ENCODE data around the gene PI4KB.

The PI4KB gene

GRCh38 chr1:151287341-151287699 is 39.9 kb downstream of the PI4KB start:
- Histone ChIP-seq H4K20me1 (ENCODE audit: control insufficient read depth, insufficient read depth, low read depth, low read length) (no peaks in the 10 kb centered on the region), H3K9me2 (replicated peaks; ENCODE audit: control insufficient read depth, low read length) (no peaks in the 10 kb centered on the region), H3K27me3 (ENCODE audit: control insufficient read depth, low read length) (no peaks in the 10 kb centered on the region), H3K4me1 (ENCODE audit: control insufficient read depth, low read length) (peaks cover 17% of the 10 kb centered on the region), H3K79me2 (ENCODE audit: control insufficient read depth, low read length) (peaks cover 53% of the 10 kb centered on the region), H3F3A (ENCODE audit: control insufficient read depth, insufficient read depth) (no peaks in the 10 kb centered on the region), H3K27ac (ENCODE audit: low read depth, low read length) (no peak overlapping the region), H3K9me3 (ENCODE audit: control insufficient read depth, insufficient read depth, low read length) (no peaks in the 10 kb centered on the region), H3K4me2 (ENCODE audit: low read length) (no peak overlapping the region), H3K4me3 (ENCODE audit: low read length) (no peak overlapping the region), H3K36me3 (ENCODE audit: control insufficient read depth, low read length) (peaks cover 69% of the 10 kb centered on the region)
- TF ChIP-seq EZH2phosphoT487 (IDR thresholded peaks at IDR 0.05; ENCODE audit: borderline replicate concordance, low read length) (no peak), CTCF (IDR thresholded peaks at IDR 0.05; ENCODE audit: low read depth, low read length, poor library complexity, severe bottlenecking) (no peak)

- Histone ChIP-seq H3K4me1 (ENCODE audit: control insufficient read depth, low read length) (peaks cover 17% of the 10 kb centered on the region), H3K4me2 (ENCODE audit: low read length) (no peak overlapping the region), H3K4me3 (ENCODE audit: low read length) (no peak overlapping the region), H3K9me2 (replicated peaks; ENCODE audit: control insufficient read depth, low read length) (no peaks in the 10 kb centered on the region), H3F3A (ENCODE audit: control insufficient read depth, insufficient read depth) (no peaks in the 10 kb centered on the region), H3K9me3 (ENCODE audit: control insufficient read depth, insufficient read depth, low read length) (no peaks in the 10 kb centered on the region), H4K20me1 (ENCODE audit: control insufficient read depth, insufficient read depth, low read depth, low read length) (no peaks in the 10 kb centered on the region), H3K27me3 (ENCODE audit: control insufficient read depth, low read length) (no peaks in the 10 kb centered on the region), H3K27ac (ENCODE audit: low read depth, low read length) (no peak overlapping the region), H3K36me3 (ENCODE audit: control insufficient read depth, low read length) (peaks cover 66% of the 10 kb centered on the region), H3K79me2 (ENCODE audit: control insufficient read depth, low read length) (peaks cover 54% of the 10 kb centered on the region)
- TF ChIP-seq EZH2phosphoT487 (IDR thresholded peaks at IDR 0.05; ENCODE audit: borderline replicate concordance, low read length), result no peak
- TF ChIP-seq CTCF (IDR thresholded peaks at IDR 0.05; ENCODE audit: low read depth, low read length, poor library complexity, severe bottlenecking), result no peak
These were observed 40.4 kb downstream of the PI4KB start for GRCh38 chr1:151286619-151287340.

DNA sequence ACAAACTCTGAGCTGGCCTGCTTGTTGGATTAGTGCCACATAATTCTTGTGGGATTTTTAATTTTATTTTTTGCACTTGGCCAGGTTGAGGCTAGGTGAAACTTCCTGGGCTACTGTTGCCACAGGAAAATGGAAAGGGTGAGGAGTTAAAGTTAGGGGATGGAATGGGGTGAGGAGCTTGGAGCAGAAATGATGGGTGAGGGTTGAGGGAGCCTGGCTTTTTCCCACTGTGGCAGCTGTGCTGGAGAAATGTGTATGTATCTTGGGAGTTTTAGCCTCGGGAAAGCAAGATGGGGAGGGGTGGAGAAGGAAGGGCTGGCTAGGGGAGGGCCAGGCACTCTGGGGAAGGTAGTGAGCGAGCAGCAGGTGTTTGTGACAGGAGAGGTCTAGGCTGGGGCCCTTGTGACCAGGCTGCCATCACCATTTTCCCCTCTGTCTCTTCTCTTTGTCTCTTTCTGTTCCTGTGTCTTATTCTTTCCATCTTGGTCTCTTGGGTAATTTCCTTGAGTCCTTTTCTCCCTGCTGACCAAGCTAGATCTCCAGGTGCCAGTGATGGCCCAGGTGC is 43.1 kb downstream of the PI4KB start:
- no peaks in the 10 kb centered on the region for H3K9me3 ChIP-seq (ENCODE audit: control insufficient read depth, insufficient read depth, low read length)
- no peaks in the 10 kb centered on the region for H3K9me2 ChIP-seq (replicated peaks; ENCODE audit: control insufficient read depth, low read length)
- no peaks in the 10 kb centered on the region for H3K27me3 ChIP-seq (ENCODE audit: control insufficient read depth, low read length)
- peaks cover 53% of the 10 kb centered on the region for H3K36me3 ChIP-seq (ENCODE audit: control insufficient read depth, low read length)
- H3F3A ChIP-seq (ENCODE audit: control insufficient read depth, insufficient read depth), result 0 out of 2 replicates have a peak, but pooled peaks cover 3% of the 10 kb centered on the region
- TF ChIP-seq CTCF (IDR thresholded peaks at IDR 0.05; ENCODE audit: low read depth, low read length, poor library complexity, severe bottlenecking), result no peak
- no peak for TF ChIP-seq EZH2phosphoT487 (IDR thresholded peaks at IDR 0.05; ENCODE audit: borderline replicate concordance, low read length)
- H3K79me2 ChIP-seq (ENCODE audit: control insufficient read depth, low read length), result peaks cover 57% of the 10 kb centered on the region
- H3K27ac ChIP-seq (ENCODE audit: low read depth, low read length), result no peak overlapping the region
- peak overlapping the region; percentile 87 for H3K4me2 ChIP-seq (ENCODE audit: low read length)
- H4K20me1 ChIP-seq (ENCODE audit: control insufficient read depth, insufficient read depth, low read depth, low read length), result no peaks in the 10 kb centered on the region
- peaks cover 21% of the 10 kb centered on the region for H3K4me1 ChIP-seq (ENCODE audit: control insufficient read depth, low read length)
- H3K4me3 ChIP-seq (ENCODE audit: low read length), result peak overlapping the region; percentile 95; the same call in 1 of the 2 replicates
